ENCODE results near the gene FASN. TPM values are rescaled to one million over a fixed set of nuclear protein-coding genes. Genes with fewer than 3 reads are reported as not detected.
A peak's percentile ranks its signal among the peaks of the same experiment; 100 is the strongest.

The FASN gene
- total and polyA plus RNA-seq, 2 of the 13 experiments (the other 11 are each of a cell fraction or from before 2014, with no cell fraction given): 51.7 to 101 TPM

- TF ChIP-seq ZNF646 (CRISPR knock-in tag; IDR thresholded peaks at IDR 0.05) (no peak), HOMEZ (CRISPR knock-in tag; IDR thresholded peaks at IDR 0.05; ENCODE audit: low read depth) (peak; percentile 21; the same call in 1 of the 2 replicates), SKIL (CRISPR knock-in tag; IDR thresholded peaks at IDR 0.05; ENCODE audit: borderline replicate concordance) (no peak; the same call in 1 of the 2 replicates), FOXC1 (CRISPR knock-in tag; IDR thresholded peaks at IDR 0.05; ENCODE audit: borderline replicate concordance) (peak; percentile 24; the same call in 1 of the 2 replicates), ZNF576 (CRISPR knock-in tag; IDR thresholded peaks at IDR 0.05) (no peak), ZNF710 (CRISPR knock-in tag; IDR thresholded peaks at IDR 0.05; ENCODE audit: borderline replicate concordance) (no peak; the same call in 1 of the 2 replicates), KDM6A (CRISPR knock-in tag; IDR thresholded peaks at IDR 0.05; ENCODE audit: low read depth) (peak; percentile 71), HES4 (CRISPR knock-in tag; IDR thresholded peaks at IDR 0.05; ENCODE audit: borderline replicate concordance) (no peak), ZNF44 (CRISPR knock-in tag; IDR thresholded peaks at IDR 0.05) (no peak), ZBTB21 (CRISPR knock-in tag; IDR thresholded peaks at IDR 0.05) (no peak), FOXP1 (IDR thresholded peaks at IDR 0.05) (no peak), FOXP1 (CRISPR knock-in tag; IDR thresholded peaks at IDR 0.05) (no peak), ZBTB43 (CRISPR knock-in tag; conservative IDR thresholded peaks at IDR 0.05) (no peak), BCL6 (CRISPR knock-in tag; IDR thresholded peaks at IDR 0.05) (no peak)
These were observed 41.1 kb downstream of the FASN start (continued) for GRCh38 chr17:82056729-82057621.

Data from HepG2 (cell line).